B cell (primary cell): Measurements from ENCODE around the gene ACSS1. TPM values are rescaled to one million over a fixed set of nuclear protein-coding genes. Genes with fewer than 3 reads are reported as not detected.

Experiments used
- ATAC-seq: fragments of 200-7000 bp; cut with Tn5 transposase; one replicate; pipeline ENCODE4 v1.10.0; 2021; ENCODE audit warnings: low read depth, mild to moderate bottlenecking, moderate number of reproducible peaks, moderate library complexity
- CTCF ChIA-PET: fragments of 350-600 bp; sonication (Branson Sonifier 250); formaldehyde crosslinking; loops from one replicate; lab custom pipeline; 2021; ENCODE audit warnings: antibody characterized with exemption, inconsistent platforms; lab: Charles Lee
- POLR2A ChIA-PET: fragments of 350-600 bp; sonication (Branson Sonifier 250); formaldehyde crosslinking; loops from one replicate; lab custom pipeline; 2021; ENCODE audit warnings: antibody characterized with exemption; lab: Charles Lee
- DNase-seq: peaks from one replicate; pipeline ENCODE4 v3.0.0; 2013
- H2AFZ ChIP-seq: 2 replicates; pipeline ENCODE4 v1.6.1; 2012; ENCODE audit warnings: mild to moderate bottlenecking, low read depth, low read length; ENCODE audit not compliant: insufficient read depth, poor library complexity, severe bottlenecking
- H3K27ac ChIP-seq, 2 donors: 1 replicate in 1 of 2; 2 replicates in 1 of 2; pipeline ENCODE4 v1.5.1; 2012 to 2013; ENCODE audit warnings: low read length in 2 of 2, mild to moderate bottlenecking in 2 of 2, moderate library complexity in 1 of 2
- H3K27me3 ChIP-seq, 4 experiments: fragments of 200-600 bp in 1 of 4; sonication (generic) in 1 of 4; replicated peaks in 1 of 4; 1 replicate in 2 of 4; 2 replicates in 2 of 4; pipeline versions ENCODE4 v1.6.1 to v1.7.0; 2013 to 2016; ENCODE audit warnings: low read length in 3 of 4, mild to moderate bottlenecking in 2 of 4, mixed read lengths in 1 of 4, moderate library complexity in 1 of 4; ENCODE audit not compliant: insufficient read depth in 4 of 4, control insufficient read depth in 3 of 4; ENCODE audit errors: control extremely low read depth in 1 of 4
- H3K36me3 ChIP-seq, 2 experiments: replicated peaks in 1 of 2; 1 replicate in 1 of 2; 2 replicates in 1 of 2; pipeline versions ENCODE4 v1.6.1 to v1.7.1; 2013; ENCODE audit warnings: low read length in 1 of 2; ENCODE audit not compliant: insufficient read depth in 2 of 2, control insufficient read depth in 1 of 2; ENCODE audit errors: control extremely low read depth in 1 of 2, extremely low read depth in 1 of 2
- H3K4me1 ChIP-seq, 2 donors: fragments of 200-600 bp in 1 of 2; sonication (generic) in 1 of 2; 1 replicate in 1 of 2; 2 replicates in 1 of 2; pipeline versions ENCODE4 v1.5.1 to v1.6.1; 2013 to 2017; ENCODE audit warnings: low read length in 2 of 2; ENCODE audit not compliant: control insufficient read depth in 2 of 2, insufficient read depth in 2 of 2
- H3K4me2 ChIP-seq: replicated peaks from 2 replicates; pipeline ENCODE3; 2012; ENCODE audit warnings: mild to moderate bottlenecking, low read depth, low read length; ENCODE audit not compliant: poor library complexity, severe bottlenecking
- H3K4me3 ChIP-seq, 5 experiments: fragments of 200-600 bp in 1 of 5; sonication (generic) in 1 of 5; 1 replicate in 3 of 5; 2 replicates in 2 of 5; pipeline versions ENCODE4 v1.5.1 to v1.7.0; 2011 to 2016; ENCODE audit warnings: low read length in 4 of 5, mild to moderate bottlenecking in 4 of 5, low read depth in 2 of 5, control low read depth in 1 of 5, moderate library complexity in 1 of 5; ENCODE audit not compliant: insufficient read depth in 1 of 5; ENCODE audit errors: control extremely low read depth in 1 of 5, extremely low read depth in 1 of 5
- H3K79me2 ChIP-seq: fragments of 200-600 bp; sonication (generic); one replicate; pipeline ENCODE4 v1.6.0; 2016; ENCODE audit warnings: low read length; ENCODE audit not compliant: control insufficient read depth, insufficient read depth
- H3K9ac ChIP-seq: fragments of 200-600 bp; sonication (generic); 2 replicates; pipeline ENCODE4 v1.6.1; 2017; ENCODE audit warnings: mild to moderate bottlenecking, low read length, moderate library complexity
- H3K9me3 ChIP-seq, 3 donors: one replicate each; pipeline versions ENCODE4 v1.6.1 to v1.7.1; 2013; ENCODE audit warnings: low read length in 2 of 3; ENCODE audit not compliant: control insufficient read depth in 2 of 3, insufficient read depth in 1 of 3; ENCODE audit errors: control extremely low read depth in 1 of 3
- H4K20me1 ChIP-seq: 2 replicates; pipeline ENCODE4 v1.6.0; 2012; ENCODE audit warnings: mild to moderate bottlenecking, low read length; ENCODE audit not compliant: insufficient read depth, control insufficient read depth, poor library complexity, severe bottlenecking
- H3K27ac Mint-ChIP-seq: one replicate; pipeline ENCODE4 v1.8.0; 2021; ENCODE audit warnings: mixed read lengths
- H3K27me3 Mint-ChIP-seq: one replicate; pipeline ENCODE4 v1.8.0; 2021; ENCODE audit warnings: mixed read lengths
- H3K4me1 Mint-ChIP-seq: one replicate; pipeline ENCODE4 v1.8.0; 2021; ENCODE audit warnings: mixed read lengths
- H3K4me3 Mint-ChIP-seq: one replicate; pipeline ENCODE4 v1.8.0; 2021; ENCODE audit warnings: mixed read lengths
- H3K9me3 Mint-ChIP-seq: one replicate; pipeline ENCODE4 v1.8.0; 2022; ENCODE audit warnings: mixed read lengths; ENCODE audit not compliant: insufficient read depth
- CTCF ChIP-seq: fragments of 200-600 bp; IDR thresholded peaks from one replicate; pipeline ENCODE4 v1.8.0; 2022; ENCODE audit warnings: antibody characterized with exemption, mild to moderate bottlenecking
- EZH2 ChIP-seq: IDR thresholded peaks from 2 replicates; pipeline ENCODE4 v1.6.1; 2012; ENCODE audit warnings: borderline replicate concordance, low read depth, mild to moderate bottlenecking, moderate library complexity, low read length; ENCODE audit not compliant: insufficient read depth, poor library complexity, severe bottlenecking
- WGBS: methylation state at CpG from one replicate; pipeline ENCODE4 v1.1.5; 2013; ENCODE audit warnings: missing lambda C conversion rate; ENCODE audit not compliant: insufficient coverage; 5-methylcytosine and 5-hydroxymethylcytosine counted together
- intact Hi-C: fragments of 100-400 bp; cut with micrococcal nuclease; formaldehyde crosslinking; loops from one replicate; pipeline ENCODE4 v1.10.0; 2022
- polyA plus RNA-seq: library from polyadenylated mRNA; depleted of rRNA; stranded (reverse); fragments of >200 nt; gene quantifications from 2 replicates; pipeline ENCODE4 v1.2.3, GENCODE V29; 2012
- total RNA-seq, 2 donors: library from RNA; stranded (reverse); fragments of 120-200 nt in 1 of 2; gene quantifications; 1 replicate in 1 of 2; 2 replicates in 1 of 2; pipeline versions ENCODE4 v1.2.3 to v1.2.4, GENCODE V29; 2013 to 2022

The ACSS1 gene
- total and polyA plus RNA-seq, 2 donors (not counting 1 experiment from before 2014, with no cell fraction given): 82.7 to 95.5 TPM

GRCh38 chr20:25058847-25059810 lies 1.2 kb upstream of the ACSS1 start:
- Histone ChIP-seq H3K4me1 (peaks cover 53 to 58% of the 10 kb centered on the region in 2 donors), H3K9me3 (no peaks in the 10 kb centered on the region), H3K4me3 (peak overlapping the region in 4 of 5 experiments; percentile 64 to 91 (median 80)), H3K27ac (peak overlapping the region; percentile 90 to 93), H3K36me3 (peaks cover 0 to 18% of the 10 kb centered on the region in 2 experiments), H2AFZ (peak overlapping the region; percentile 82), H3K79me2 (peaks cover 29% of the 10 kb centered on the region), H3K4me2 (peak overlapping the region; percentile 98), H3K9ac (peak overlapping the region; percentile 87), H3K27me3 (no peaks in the 10 kb centered on the region), H4K20me1 (peaks cover 28% of the 10 kb centered on the region)
- ChIA-PET CTCF (interaction anchor here (0.9 to 4.0 kb wide), 6 partner anchors 20 to 340 kb away, joined by 3 to 52 read pairs (median 5); partner anchors contain the start of gene APMAP), POLR2A (interaction anchor here (0.6 to 4.5 kb wide), 5 partner anchors 15 to 222 kb away, joined by 3 to 27 read pairs (median 3); no protein-coding TSS in a partner anchor)
- Mint-ChIP-seq H3K27me3 (no peaks in the 10 kb centered on the region), H3K27ac (peak overlapping the region; percentile 91), H3K4me1 (peaks cover 57% of the 10 kb centered on the region), H3K9me3 (no peaks in the 10 kb centered on the region), H3K4me3 (peak overlapping the region; percentile 87)
- 3% methylated on average over 5 of the region's 20 CpGs for WGBS
- intact Hi-C loops: loop anchor here (1.0 to 5.0 kb wide), 6 partner anchors 16 to 1697 kb away; partner anchors contain the start of genes ABHD12, ENTPD6, GZF1 and NANP
- DNase-seq (no peak), ATAC-seq (no peak)
- TF ChIP-seq EZH2 (no peak), CTCF (no peak)
